Keratinocyte (primary cell): Measurements from ENCODE around the gene MGAT5. TPM values are rescaled to one million over a fixed set of nuclear protein-coding genes. Genes with fewer than 3 reads are reported as not detected.

Experiments used
- DNase-seq: peaks from one replicate; pipeline ENCODE4 v3.0.0-alpha.2; 2011; ENCODE audit warnings: low read depth, missing footprints, low spot score
- FAIRE-seq: peaks from 2 replicates; lab custom pipeline; 2011; peaks lifted over from hg19 to GRCh38; lab: Jason Lieb, UNC
- H2AFZ ChIP-seq: 2 replicates; pipeline ENCODE4 v1.6.0; 2012; ENCODE audit warnings: low read length, control low read depth, inconsistent platforms; ENCODE audit not compliant: control insufficient read depth
- H3K27ac ChIP-seq: 2 replicates; pipeline ENCODE4 v1.5.1; 2011; ENCODE audit warnings: low read length; ENCODE audit not compliant: control insufficient read depth, insufficient read depth
- H3K27me3 ChIP-seq: 3 replicates; pipeline ENCODE4 v1.6.0; 2011; ENCODE audit warnings: low read length; ENCODE audit not compliant: control insufficient read depth, insufficient read depth; ENCODE audit errors: extremely low read depth
- H3K36me3 ChIP-seq, 2 experiments: 2 replicates in 1 of 2; 3 replicates in 1 of 2; pipeline ENCODE4 v1.5.1; 2011; ENCODE audit warnings: low read length in 2 of 2, mild to moderate bottlenecking in 1 of 2; ENCODE audit not compliant: control insufficient read depth in 2 of 2, insufficient read depth in 2 of 2; ENCODE audit errors: extremely low read depth in 1 of 2
- H3K4me1 ChIP-seq: 3 replicates; pipeline ENCODE4 v1.5.1; 2011; ENCODE audit warnings: low read length; ENCODE audit not compliant: control insufficient read depth, insufficient read depth; ENCODE audit errors: extremely low read depth
- H3K4me2 ChIP-seq: 3 replicates; pipeline ENCODE4 v1.6.0; 2011; ENCODE audit warnings: low read depth, low read length; ENCODE audit not compliant: control insufficient read depth, insufficient read depth; ENCODE audit errors: extremely low read depth
- H3K4me3 ChIP-seq, 3 experiments: fragments of 200-600 bp in 1 of 3; sonication (generic) in 1 of 3; 2 replicates in 2 of 3; 3 replicates in 1 of 3; pipeline ENCODE4 v1.5.1; 2011 to 2016; ENCODE audit warnings: low read length in 3 of 3, mild to moderate bottlenecking in 3 of 3, control low read depth in 2 of 3, inconsistent platforms in 1 of 3, low read depth in 1 of 3, mixed read lengths in 1 of 3, mixed run types in 1 of 3, moderate library complexity in 1 of 3; ENCODE audit not compliant: control insufficient read depth in 2 of 3, insufficient read depth in 2 of 3; ENCODE audit errors: extremely low read depth in 1 of 3
- H3K79me2 ChIP-seq: 2 replicates; pipeline ENCODE4 v1.6.0; 2012; ENCODE audit warnings: low read length; ENCODE audit not compliant: control insufficient read depth, insufficient read depth
- H3K9ac ChIP-seq: 3 replicates; pipeline ENCODE4 v1.6.0; 2011; ENCODE audit warnings: low read length; ENCODE audit not compliant: control insufficient read depth, insufficient read depth; ENCODE audit errors: extremely low read depth
- H3K9me1 ChIP-seq: 3 replicates; pipeline ENCODE4 v1.6.0; 2011; ENCODE audit warnings: low read length; ENCODE audit not compliant: control insufficient read depth, insufficient read depth; ENCODE audit errors: extremely low read depth
- H3K9me3 ChIP-seq: 2 replicates; pipeline ENCODE4 v1.5.1; 2012; ENCODE audit warnings: low read depth, low read length; ENCODE audit not compliant: control insufficient read depth
- H4K20me1 ChIP-seq: 3 replicates; pipeline ENCODE4 v1.6.0; 2011; ENCODE audit warnings: low read length; ENCODE audit not compliant: control insufficient read depth, insufficient read depth; ENCODE audit errors: extremely low read depth
- CTCF ChIP-seq, 3 experiments: IDR thresholded peaks in 1 of 3; conservative IDR thresholded peaks in 1 of 3; optimal IDR thresholded peaks in 1 of 3; 2 replicates in 2 of 3; 3 replicates in 1 of 3; pipeline versions ENCODE3 to v1.5.1; 2011; ENCODE audit warnings: low read length in 3 of 3, mild to moderate bottlenecking in 3 of 3, moderate library complexity in 2 of 3, control low read depth in 1 of 3, inconsistent platforms in 1 of 3; ENCODE audit not compliant: insufficient read depth in 2 of 3; ENCODE audit errors: extremely low read depth in 1 of 3
- EZH2 ChIP-seq: IDR thresholded peaks from one replicate; pipeline ENCODE4 v1.6.1; 2012; ENCODE audit warnings: inconsistent platforms, mild to moderate bottlenecking, low read length, moderate library complexity
- dilution Hi-C: fragments of 300-500 bp; cut with MboI; formaldehyde crosslinking; loops from one replicate; pipeline ENCODE4 v1.7.0; 2020; ENCODE audit warnings: low sequenced_read_pairs; ENCODE audit not compliant: extremely low pct_ligation_motif_present
- polyA plus RNA-seq, 5 experiments: library from polyadenylated mRNA; depleted of rRNA in 3 of 5; stranded (reverse) in 3 of 5; stranded (forward) in 1 of 5; unstranded in 1 of 5; fragments of >200 nt; gene quantifications; 1 replicate in 1 of 5; 2 replicates in 3 of 5; 3 replicates in 1 of 5; pipeline versions ENCODE4 v1.2.1 to v1.2.3, GENCODE V29; 2011 to 2012; ENCODE audit warnings: missing spikeins in 2 of 5, low read depth in 1 of 5, low replicate concordance in 1 of 5

The MGAT5 gene
- polyA plus RNA-seq, 1 donor (not counting 4 experiments of a cell fraction or from before 2014, with no cell fraction given): 23.0 TPM

GRCh38 chr2:134279417-134279816 is 25.5 kb downstream of the MGAT5 start:
- Histone ChIP-seq H3K9me3 (no peaks in the 10 kb centered on the region), H4K20me1 (no peaks in the 10 kb centered on the region), H3K27me3 (no peaks in the 10 kb centered on the region), H3K36me3 (peaks cover 0 to 2% of the 10 kb centered on the region in 2 experiments), H3K4me3 (no peak overlapping the region), H3K4me1 (no peaks in the 10 kb centered on the region), H3K79me2 (no peaks in the 10 kb centered on the region), H2AFZ (no peak overlapping the region), H3K4me2 (no peak overlapping the region), H3K9ac (no peak overlapping the region), H3K27ac (no peak overlapping the region), H3K9me1 (peaks cover 2% of the 10 kb centered on the region)
- DNase-seq (no peak), FAIRE-seq (no peak)
- TF ChIP-seq CTCF (optimal IDR thresholded peaks at IDR 0.05 in 1 of 3, IDR thresholded peaks at IDR 0.05 in 1 of 3, conservative IDR thresholded peaks at IDR 0.05 in 1 of 3; ENCODE audit: extremely low read depth in 1 of 3, insufficient read depth in 2 of 3, low read length in 3 of 3) (no peak), EZH2 (no peak)
- dilution Hi-C loops: no loop called here

- Histone ChIP-seq H4K20me1 (no peaks in the 10 kb centered on the region), H3K9me1 (peaks cover 2% of the 10 kb centered on the region), H2AFZ (no peak overlapping the region), H3K27ac (no peak overlapping the region), H3K4me2 (no peak overlapping the region), H3K79me2 (no peaks in the 10 kb centered on the region), H3K9me3 (no peaks in the 10 kb centered on the region), H3K36me3 (peaks cover 0 to 2% of the 10 kb centered on the region in 2 experiments), H3K4me1 (no peaks in the 10 kb centered on the region), H3K27me3 (no peaks in the 10 kb centered on the region), H3K9ac (no peak overlapping the region), H3K4me3 (no peak overlapping the region)
- TF ChIP-seq CTCF (optimal IDR thresholded peaks at IDR 0.05 in 1 of 3, IDR thresholded peaks at IDR 0.05 in 1 of 3, conservative IDR thresholded peaks at IDR 0.05 in 1 of 3; ENCODE audit: extremely low read depth in 1 of 3, insufficient read depth in 2 of 3, low read length in 3 of 3) (no peak), EZH2 (no peak)
- DNase-seq (no peak), FAIRE-seq (no peak)
- dilution Hi-C loops: no loop called here
These were observed 26.4 kb downstream of the MGAT5 start for GRCh38 chr2:134280231-134280630.
